ENCODE measurements around the gene STK32A. TPM values are rescaled to one million over a fixed set of nuclear protein-coding genes. Genes with fewer than 3 reads are reported as not detected.
"Not testable (repeated sequence)": the region's sequence is repeated elsewhere in the genome, so short reads cannot be mapped to it uniquely, and the experiment has no call there.

STK32A gene
- total RNA-seq, 1 donor from 2014 or later, result 5.0 TPM

DNA sequence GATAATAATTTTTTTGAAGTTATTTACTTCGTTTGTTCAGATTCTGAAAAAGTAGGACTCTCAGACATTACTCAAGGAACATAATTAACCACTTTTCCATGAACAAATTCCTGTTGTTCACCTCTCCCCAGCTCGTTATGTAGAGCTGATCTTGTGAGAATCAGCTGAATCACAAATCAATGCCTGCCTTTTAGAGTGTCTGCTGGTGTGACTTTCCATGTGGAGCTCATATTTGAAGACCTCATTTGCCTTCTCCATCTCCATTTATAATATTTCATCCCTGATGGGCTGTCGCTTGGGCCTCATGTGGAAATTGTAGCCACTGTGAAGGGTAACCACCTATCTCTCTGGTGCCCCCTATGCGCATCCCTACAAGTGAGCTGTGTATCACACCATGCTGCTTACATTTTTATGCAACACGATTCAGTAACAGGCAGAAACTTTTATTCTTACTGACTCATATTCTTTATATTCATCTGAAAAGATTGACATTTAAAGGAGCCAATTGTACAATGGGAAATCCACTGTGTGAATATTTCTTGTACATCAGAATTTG lies 111.3 kb downstream of the STK32A start:
- DNase-seq, result no peak

DNA sequence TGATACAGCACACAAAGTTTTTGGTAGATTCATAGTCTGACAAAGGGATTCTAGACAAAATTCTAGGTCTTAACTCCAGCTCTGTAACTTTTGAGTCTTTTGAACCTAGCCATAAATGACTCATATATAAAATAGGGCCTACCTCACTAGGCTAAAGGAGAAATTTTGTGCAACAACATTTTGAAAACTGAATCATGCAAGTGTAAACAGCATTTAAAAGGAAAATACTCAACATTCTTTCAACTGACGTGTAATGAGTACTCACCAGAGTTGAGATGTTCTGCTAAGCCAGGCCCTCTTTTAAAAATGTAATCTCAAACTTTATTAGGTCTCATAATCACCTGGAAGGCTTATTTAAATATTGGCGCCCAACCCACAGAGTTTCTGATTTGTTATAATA lies 113.2 kb downstream of the STK32A start:
- DNase-seq, result no peak

DNA sequence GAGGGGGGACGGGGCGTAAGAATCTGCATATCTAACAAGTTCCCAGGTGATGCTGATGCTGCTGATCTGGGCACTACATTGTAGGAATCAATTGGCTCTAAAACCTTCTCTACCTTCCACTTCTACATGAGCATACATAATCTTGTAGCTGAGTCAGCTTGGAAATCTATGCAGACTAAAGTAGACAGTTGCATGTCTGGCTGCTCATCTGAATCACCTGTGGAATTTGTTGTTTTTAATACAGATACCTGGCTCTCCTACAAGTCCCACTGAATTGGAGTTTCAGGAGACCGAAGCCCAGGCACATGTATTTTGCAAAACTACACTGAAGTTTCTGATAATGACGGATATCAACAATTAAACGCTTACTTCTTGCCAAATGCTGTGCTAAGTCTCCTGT lies 113.6 kb downstream of the STK32A start:
- DNase-seq, result no peak

- DNase-seq, result no peak
Measured at GRCh38 chr5:147349241-147349640, 114.4 kb downstream of the STK32A start.

- DNase-seq, result no peak
Measured at GRCh38 chr5:147359101-147359500, 124.3 kb downstream of the STK32A start.

DNA sequence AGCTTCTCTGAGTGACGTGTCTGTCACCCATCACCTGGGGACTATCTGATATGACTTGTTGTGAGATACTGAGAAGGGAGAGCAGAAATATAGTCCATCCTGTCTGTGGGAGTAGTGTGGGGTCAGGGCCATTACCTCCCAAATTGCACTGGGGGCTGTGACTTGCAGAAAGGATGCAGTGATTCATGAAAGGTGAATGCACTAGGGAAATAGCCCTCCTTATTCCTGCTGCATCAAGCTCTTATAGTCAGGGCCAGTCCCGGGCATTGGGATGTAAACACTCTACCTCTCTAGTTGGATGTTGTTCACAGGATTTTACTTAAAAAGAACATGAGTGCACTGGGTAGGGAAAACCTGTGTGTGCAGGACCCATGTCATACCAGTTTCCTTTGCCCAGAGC lies 124.8 kb downstream of the STK32A start:
- DNase-seq, result no peak

- no peak for DNase-seq
Measured at GRCh38 chr5:147360816-147361215, 126.0 kb downstream of the STK32A start.

DNA sequence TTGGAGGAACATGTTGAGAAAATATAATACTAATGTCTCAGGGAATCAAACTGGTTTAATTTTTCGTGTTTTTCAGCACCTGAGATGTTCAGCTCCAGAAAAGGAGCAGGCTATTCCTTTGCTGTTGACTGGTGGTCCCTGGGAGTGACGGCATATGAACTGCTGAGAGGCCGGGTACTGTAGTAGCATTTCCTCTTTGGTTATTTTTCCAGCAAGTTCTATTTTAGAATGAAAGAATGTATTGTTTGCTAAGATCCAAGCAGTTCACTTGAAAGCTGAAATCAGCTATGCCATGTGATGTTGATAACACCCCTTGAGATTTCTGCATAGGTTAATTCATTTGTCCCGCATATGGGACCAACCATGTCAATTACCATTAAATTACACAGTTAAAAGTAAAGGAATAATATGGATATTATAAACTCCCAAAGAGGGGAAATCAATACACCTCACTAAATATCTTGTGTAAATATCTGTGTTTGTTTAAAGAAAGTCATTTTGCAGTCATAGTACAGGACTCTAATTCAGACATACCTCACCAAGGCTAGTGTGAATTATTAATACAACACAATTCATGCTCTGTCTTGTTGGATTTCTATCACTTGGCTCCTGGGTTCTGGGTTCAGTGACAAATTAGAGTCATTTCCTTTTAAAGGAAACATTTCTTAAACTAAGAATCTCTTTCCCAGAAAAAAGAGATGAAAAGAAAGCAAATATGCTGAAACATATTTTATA lies 126.8 kb downstream of the STK32A start:
- DNase-seq, result no peak

- DNase-seq, result not testable (repeated sequence)
Measured at GRCh38 chr5:147367381-147367780, 132.6 kb downstream of the STK32A start.

GRCh38 chr5:147369742-147370374 lies 135.0 kb downstream of the STK32A start:
- no peak for DNase-seq

DNA sequence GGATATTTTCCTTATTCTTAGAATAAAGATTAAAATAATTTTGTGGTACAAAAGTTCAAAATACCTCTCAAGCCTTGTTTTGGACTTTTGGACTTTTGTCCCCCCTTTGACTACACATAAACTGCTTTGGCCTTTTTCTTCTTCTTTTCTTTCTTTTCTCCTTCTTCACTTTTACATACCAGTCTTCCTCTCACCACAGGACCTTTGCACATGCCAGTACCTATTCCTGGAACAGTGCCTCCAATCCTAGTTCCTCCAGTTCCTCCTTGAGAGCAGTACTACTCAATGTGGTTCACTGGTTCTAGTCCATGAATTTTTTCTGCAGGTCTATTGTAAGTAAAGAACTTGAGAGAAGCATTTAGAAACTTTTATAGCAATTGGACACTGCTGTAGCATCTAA lies 136.5 kb downstream of the STK32A start:
- DNase-seq, result no peak

- DNase-seq, result no peak
Measured at GRCh38 chr5:147372191-147372590, 137.4 kb downstream of the STK32A start.

DNA sequence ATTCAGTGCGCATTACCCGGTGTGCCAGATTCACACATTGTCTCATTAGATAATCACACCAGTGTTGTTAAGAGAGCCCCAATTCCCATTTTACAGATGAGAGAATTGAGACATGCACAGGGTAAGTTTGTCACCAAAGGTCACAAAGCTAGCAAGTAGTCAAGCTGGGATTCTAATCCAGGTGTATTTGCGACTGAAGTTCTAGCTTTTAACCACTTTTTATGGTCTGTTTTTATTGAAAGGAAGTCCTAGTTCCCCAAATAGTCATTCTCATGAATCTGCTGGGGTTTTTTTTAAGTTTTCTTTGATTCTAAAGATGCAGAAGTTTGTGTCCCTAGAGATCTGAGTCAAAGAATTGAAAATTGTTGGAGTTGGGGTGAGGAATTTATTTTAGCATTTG lies 138.5 kb downstream of the STK32A start:
- DNase-seq, result no peak

GRCh38 chr5:147375151-147375550 lies 140.3 kb downstream of the STK32A start:
- DNase-seq, result no peak

- DNase-seq, result no peak
Measured at GRCh38 chr5:147377682-147378081, 142.9 kb downstream of the STK32A start.

DNA sequence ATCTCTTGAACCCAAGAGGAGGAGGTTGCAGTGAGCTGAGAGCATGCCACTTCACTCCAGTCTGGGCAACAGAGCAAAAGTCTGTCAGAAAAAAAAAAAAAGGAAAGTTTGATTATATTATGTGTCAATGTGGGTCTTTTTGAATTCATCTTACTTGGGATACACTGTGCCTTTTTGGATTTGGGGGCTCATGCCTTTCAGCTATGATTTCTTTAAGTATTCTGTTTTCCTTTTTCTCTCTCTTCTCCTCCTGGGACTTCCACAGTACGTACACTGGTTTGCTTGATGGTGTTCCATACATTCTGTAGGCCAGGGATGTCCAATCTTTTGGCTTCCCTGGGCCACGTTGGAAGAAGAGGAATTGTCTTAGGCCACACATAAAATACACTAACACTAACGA lies 146.7 kb downstream of the STK32A start:
- DNase-seq, result no peak

GRCh38 chr5:147382776-147383175 lies 147.9 kb downstream of the STK32A start:
- DNase-seq, result no peak

DNA sequence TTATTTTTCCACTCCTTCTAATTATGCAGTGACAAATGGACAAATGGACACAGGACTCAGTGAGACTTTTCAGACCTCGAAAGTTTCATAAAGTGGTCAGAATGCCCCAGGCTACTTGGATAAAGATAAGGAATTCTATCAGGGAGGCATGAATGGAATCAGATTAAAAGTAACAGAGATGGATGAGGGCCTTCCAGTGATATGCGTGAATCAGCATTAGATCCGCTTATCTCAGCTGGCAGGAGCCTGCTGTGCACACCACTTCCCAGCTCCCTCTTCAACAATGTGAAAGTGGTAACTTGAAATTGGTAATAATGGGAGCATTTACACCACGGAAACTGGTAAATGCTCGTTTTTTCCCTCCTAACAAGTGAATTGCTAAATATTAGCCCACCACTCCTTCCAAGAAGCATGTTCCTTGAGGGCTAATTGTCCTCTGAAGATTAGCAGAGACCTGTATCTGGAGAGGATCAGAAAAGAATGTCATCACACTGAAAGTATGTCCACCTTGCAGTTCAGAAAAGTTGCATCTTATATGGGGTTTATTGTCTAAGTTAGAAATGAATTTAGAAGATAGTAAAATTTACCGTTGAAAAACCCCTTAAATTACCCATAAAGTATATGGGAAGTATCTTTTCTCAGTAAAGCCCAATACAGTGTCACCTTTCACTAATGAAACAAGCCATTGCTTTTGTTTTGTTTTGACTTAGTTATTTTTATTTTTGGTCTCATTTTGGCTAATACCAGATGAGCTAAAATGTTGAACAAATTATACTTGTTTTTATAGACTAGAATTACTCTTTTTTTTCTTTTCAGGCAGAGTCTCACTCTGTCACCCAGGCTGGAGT lies 149.7 kb downstream of the STK32A start:
- DNase-seq, result no peak

DNA sequence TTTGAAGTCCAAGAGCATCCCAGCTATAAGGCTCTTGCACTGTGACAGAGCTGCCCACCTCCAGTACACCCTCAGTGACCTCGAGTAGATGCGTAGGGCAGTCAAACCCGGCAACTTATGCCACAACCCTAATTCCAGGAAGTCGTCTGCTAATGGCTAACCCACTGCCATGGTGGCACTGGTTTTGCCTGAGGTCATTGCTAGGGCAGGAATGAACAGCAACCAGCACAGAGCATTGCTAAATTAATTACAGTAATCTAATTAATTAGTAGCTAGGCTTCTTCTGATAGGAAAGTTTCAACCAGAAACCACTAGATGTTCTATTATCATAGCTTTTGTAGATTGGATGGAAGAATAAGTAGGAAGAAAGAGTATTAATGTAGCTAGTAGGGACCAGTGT lies 152.3 kb downstream of the STK32A start:
- DNase-seq, result no peak

- DNase-seq, result no peak
Measured at GRCh38 chr5:147388184-147389108, 153.6 kb downstream of the STK32A start.

DNA sequence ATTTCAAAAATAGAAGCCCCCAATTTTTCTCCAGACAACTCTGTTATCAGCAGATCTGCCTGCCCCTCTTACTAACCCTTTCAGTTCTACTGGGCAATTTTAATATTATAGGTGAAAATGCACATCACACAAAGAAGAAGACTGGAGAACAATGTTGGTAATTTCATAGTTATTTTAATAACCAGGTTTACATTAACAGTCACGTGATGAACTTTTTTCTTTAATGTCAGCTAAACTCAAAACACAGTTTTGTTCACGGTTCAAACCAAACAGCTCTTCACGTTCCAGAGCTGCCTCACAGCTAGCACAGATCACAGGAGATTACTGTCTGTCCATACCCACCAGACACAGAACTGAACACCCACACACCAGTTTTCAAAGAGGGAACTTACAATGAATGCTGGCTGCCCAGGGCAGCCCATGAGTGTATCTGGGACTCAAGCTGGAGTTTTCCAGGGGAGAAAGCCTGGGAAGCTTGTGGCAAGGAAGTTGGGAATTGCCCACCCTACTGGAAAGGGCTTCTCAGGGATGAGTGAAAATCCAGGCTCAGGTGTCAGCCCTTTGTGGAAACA lies 155.9 kb downstream of the STK32A start:
- DNase-seq, result no peak

All from skin of body (tissue), 2 donors.